A549 (cell line): ENCODE measurements around the gene RNU5D-1. TPM values are rescaled to one million over a fixed set of nuclear protein-coding genes. Genes with fewer than 3 reads are reported as not detected.

Experiments used
- ATAC-seq, 2 experiments: fragments of 200-7000 bp in 1 of 2; fragments of >200 bp in 1 of 2; cut with Nextera tagmentation in 1 of 2; cut with Tn5 transposase in 1 of 2; 3 replicates each; pipeline versions ENCODE4 v1.8.0 to v1.9.1; 2018 to 2020; ENCODE audit warnings: mild to moderate bottlenecking in 1 of 2, moderate library complexity in 1 of 2
- CTCF ChIA-PET: fragments of 300-600 bp; sonication (Branson Sonifier 250); formaldehyde crosslinking; extraction: SDS; loops from one replicate; lab custom pipeline; 2021; ENCODE audit warnings: antibody characterized with exemption, inconsistent platforms; lab: Yijun Ruan, JAX
- POLR2A ChIA-PET: fragments of 350-600 bp; formaldehyde crosslinking; extraction: SDS; loops from one replicate; lab custom pipeline; 2021; ENCODE audit warnings: antibody characterized with exemption, inconsistent platforms; lab: Yijun Ruan, JAX
- DNase-seq, 2 experiments: peaks; one replicate each; pipeline versions ENCODE4 v3.0.0 to v3.0.0-alpha.2; 2011 to 2016; ENCODE audit warnings: low read depth in 1 of 2, low spot score in 1 of 2
- FAIRE-seq: peaks from 2 replicates; lab custom pipeline; 2011; peaks lifted over from hg19 to GRCh38; lab: Jason Lieb, UNC
- H3K27ac ChIP-seq, 2 experiments: fragments of >200 bp; sonication (Bioruptor Twin); formaldehyde crosslinking; 3 replicates each; pipeline ENCODE4 v1.5.1; 2016 to 2017
- H3K4me1 ChIP-seq: fragments of >200 bp; sonication (Bioruptor Twin); formaldehyde crosslinking; 3 replicates; pipeline ENCODE4 v1.6.1; 2016
- H3K4me2 ChIP-seq: fragments of >200 bp; sonication (Bioruptor Twin); formaldehyde crosslinking; 3 replicates; pipeline ENCODE4 v1.6.1; 2016
- H3K4me3 ChIP-seq: fragments of >200 bp; sonication (Bioruptor Twin); formaldehyde crosslinking; 3 replicates; pipeline ENCODE4 v1.5.1; 2016
- H3K9me3 ChIP-seq: fragments of >200 bp; sonication (Bioruptor Twin); formaldehyde crosslinking; 3 replicates; pipeline ENCODE4 v1.6.1; 2016
- BCL3 ChIP-seq: fragments of >200 bp; sonication (Bioruptor Twin); formaldehyde crosslinking; IDR thresholded peaks from 3 replicates; pipeline ENCODE4 v1.6.1; 2016
- BHLHE40 ChIP-seq: IDR thresholded peaks from 2 replicates; pipeline ENCODE4 v1.6.1; 2012; ENCODE audit warnings: low read depth, low read length, inconsistent platforms
- CBX2 ChIP-seq: fragments of 200-600 bp; sonication (generic); IDR thresholded peaks from 2 replicates; pipeline ENCODE4 v1.6.1; 2016; ENCODE audit warnings: low read depth, mild to moderate bottlenecking, borderline replicate concordance
- CBX8 ChIP-seq: fragments of 200-600 bp; sonication (generic); IDR thresholded peaks from 2 replicates; pipeline ENCODE4 v1.6.1; 2016
- CEBPB ChIP-seq, 2 experiments: fragments of >200 bp in 1 of 2; sonication (Bioruptor Twin) in 1 of 2; formaldehyde crosslinking in 1 of 2; IDR thresholded peaks; 2 replicates each; pipeline ENCODE4 v1.6.1; 2012 to 2016
- CHD2 ChIP-seq: fragments of 150-350 bp; IDR thresholded peaks from 2 replicates; pipeline ENCODE4 v1.6.1; 2014; ENCODE audit warnings: low read length; ENCODE audit not compliant: partially characterized antibody
- EHF ChIP-seq: fragments of 250-450 bp; sonication (Bioruptor Pico); IDR thresholded peaks from 2 replicates; pipeline ENCODE4 v1.5.0; 2020; ENCODE audit warnings: mild to moderate bottlenecking
- ELK1 ChIP-seq: fragments of 150-350 bp; IDR thresholded peaks from 2 replicates; pipeline ENCODE4 v1.6.1; 2014; ENCODE audit warnings: low read depth, mild to moderate bottlenecking, low read length
- EP300 ChIP-seq, 2 experiments: fragments of >200 bp; sonication (Bioruptor Twin); formaldehyde crosslinking; IDR thresholded peaks; 2 replicates in 1 of 2; 3 replicates in 1 of 2; pipeline ENCODE4 v1.6.1; 2016 to 2017
- FOSB ChIP-seq: fragments of 250-450 bp; sonication (Bioruptor Pico); IDR thresholded peaks from 2 replicates; pipeline ENCODE4 v1.5.0; 2020; ENCODE audit warnings: mild to moderate bottlenecking, moderate library complexity
- FOSL2 ChIP-seq, 2 experiments: fragments of 450-650 bp in 1 of 2; fragments of >200 bp in 1 of 2; sonication (Bioruptor Twin) in 1 of 2; formaldehyde crosslinking; IDR thresholded peaks; 2 replicates each; pipeline versions ENCODE4 v1.5.0 to v1.6.1; 2016 to 2020; ENCODE audit warnings: mild to moderate bottlenecking in 1 of 2, moderate library complexity in 1 of 2
- FOXS1 ChIP-seq: fragments of 250-450 bp; sonication (Bioruptor Pico); IDR thresholded peaks from 2 replicates; pipeline ENCODE4 v1.5.0; 2020; ENCODE audit warnings: mild to moderate bottlenecking, moderate library complexity
- GATA3 ChIP-seq: IDR thresholded peaks from 2 replicates; pipeline ENCODE4 v1.6.1; 2012; ENCODE audit warnings: borderline replicate concordance
- HOXB13 ChIP-seq: fragments of 250-450 bp; sonication (Bioruptor Pico); IDR thresholded peaks from 2 replicates; pipeline ENCODE4 v1.5.0; 2020; ENCODE audit warnings: low read depth, mild to moderate bottlenecking, moderate library complexity
- HOXB5 ChIP-seq: fragments of 250-450 bp; sonication (Bioruptor Pico); IDR thresholded peaks from 2 replicates; pipeline ENCODE4 v1.5.0; 2020; ENCODE audit warnings: mild to moderate bottlenecking, moderate library complexity
- JUN ChIP-seq, 2 experiments: fragments of >200 bp; sonication (Bioruptor Twin); formaldehyde crosslinking; IDR thresholded peaks; 2 replicates in 1 of 2; 3 replicates in 1 of 2; pipeline ENCODE4 v1.6.1; 2016 to 2017
- KDM1A ChIP-seq: fragments of 200-600 bp; sonication (generic); IDR thresholded peaks from 2 replicates; pipeline ENCODE4 v1.6.1; 2016; ENCODE audit warnings: low read depth, mild to moderate bottlenecking
- KDM5A ChIP-seq: fragments of 200-600 bp; sonication (generic); IDR thresholded peaks from 2 replicates; pipeline ENCODE4 v1.6.1; 2016; ENCODE audit warnings: antibody characterized with exemption, mild to moderate bottlenecking
- MYC ChIP-seq: IDR thresholded peaks from 2 replicates; pipeline ENCODE4 v1.6.1; 2012; ENCODE audit warnings: mild to moderate bottlenecking, inconsistent platforms, low read length, improper control_type of control experiment, borderline replicate concordance
- PBX3 ChIP-seq: IDR thresholded peaks from 2 replicates; pipeline ENCODE4 v1.6.1; 2012
- RARB ChIP-seq: fragments of 250-450 bp; sonication (Bioruptor Pico); IDR thresholded peaks from 2 replicates; pipeline ENCODE4 v1.8.0; 2021; ENCODE audit warnings: mild to moderate bottlenecking, moderate library complexity
- SREBF2 ChIP-seq: fragments of 450-650 bp; IDR thresholded peaks from 2 replicates; pipeline ENCODE4 v1.6.1; 2014; ENCODE audit warnings: mild to moderate bottlenecking, moderate library complexity
- TFCP2L1 ChIP-seq: fragments of 250-450 bp; sonication (Bioruptor Pico); IDR thresholded peaks from 2 replicates; pipeline ENCODE4 v1.5.0; 2021; ENCODE audit warnings: mild to moderate bottlenecking
- ZC3H11A ChIP-seq: fragments of 450-650 bp; IDR thresholded peaks from 2 replicates; pipeline ENCODE4 v1.6.1; 2014; ENCODE audit warnings: antibody characterized with exemption, mild to moderate bottlenecking
- WGBS: methylation state at CpG from one replicate; pipeline ENCODE4 v1.1.6; 2017; ENCODE audit errors: missing lambda C conversion rate; 5-methylcytosine and 5-hydroxymethylcytosine counted together
- polyA plus RNA-seq, 4 experiments: library from polyadenylated mRNA; depleted of rRNA in 3 of 4; stranded (reverse); fragments of >200 nt; fragmentation: RNase III in 1 of 4; extraction: RNeasy Plus Mini Kit Qiagen cat#74134 plus additional on column Dnase treatment in 1 of 4; gene quantifications; 2 replicates in 3 of 4; 3 replicates in 1 of 4; pipeline ENCODE4 v1.2.3, GENCODE V29; 2011 to 2017

The RNU5D-1 gene
- polyA plus RNA-seq, 2 of the 4 experiments (the other 2 are of a cell fraction) = not detected

GRCh38 chr1:44688760-44689446 lies 42.1 kb downstream of the RNU5D-1 start:
- FAIRE-seq (no peak), ATAC-seq (no peak), DNase-seq (no peak)
- H3K4me1 ChIP-seq = peaks cover 9% of the 10 kb centered on the region; the same call in 2 of the 3 replicates
- no peak overlapping the region for H3K27ac ChIP-seq
- H3K4me3 ChIP-seq = no peak overlapping the region
- no peaks in the 10 kb centered on the region for H3K9me3 ChIP-seq
- 75% methylated on average over 12 of the region's 12 CpGs for WGBS
- ChIA-PET POLR2A (no interaction called here), CTCF (interaction anchor here (1.9 kb wide), 1 partner anchor 9 kb away, joined by 7 read pairs; no protein-coding TSS in a partner anchor)
- no peak overlapping the region for H3K4me2 ChIP-seq
- TF ChIP-seq GATA3 = no peak
- TF ChIP-seq FOSL2 (IDR thresholded peaks at IDR 0.05) = no peak
- TF ChIP-seq FOSL2 (CRISPR knock-in tag; IDR thresholded peaks at IDR 0.05) = no peak
- no peak for TF ChIP-seq BHLHE40
- TF ChIP-seq KDM5A = no peak
- TF ChIP-seq CBX2 = no peak
- TF ChIP-seq FOSB (CRISPR knock-in tag) = no peak

- DNase-seq = no peak
- no peak for FAIRE-seq
- TF ChIP-seq RARB (CRISPR knock-in tag) (no peak), TFCP2L1 (CRISPR knock-in tag) (no peak), JUN (IDR thresholded peaks at IDR 0.05) (no peak), KDM1A (no peak), HOXB13 (CRISPR knock-in tag) (no peak), CEBPB (IDR thresholded peaks at IDR 0.05) (no peak), PBX3 (no peak), ZC3H11A (no peak), CHD2 (no peak), FOXS1 (CRISPR knock-in tag) (no peak), ELK1 (no peak), HOXB5 (no peak), BCL3 (no peak), CBX8 (no peak), SREBF2 (no peak), EP300 (IDR thresholded peaks at IDR 0.05) (no peak), MYC (no peak), EHF (CRISPR knock-in tag) (no peak)
- ChIA-PET POLR2A (interaction anchor here (0.8 to 1.4 kb wide), 2 partner anchors 12 to 54 kb away, joined by 3 to 5 read pairs; partner anchors contain the start of genes ARMH1 and TMEM53), CTCF (no interaction called here)
- ATAC-seq = no peak
- WGBS = 96% methylated on average over 8 of the region's 8 CpGs
- H3K4me2 ChIP-seq = no peak overlapping the region
- no peak overlapping the region for H3K4me3 ChIP-seq
- peaks cover 9% of the 10 kb centered on the region; the same call in 2 of the 3 replicates for H3K4me1 ChIP-seq
- no peak overlapping the region for H3K27ac ChIP-seq
- no peaks in the 10 kb centered on the region for H3K9me3 ChIP-seq
Measured at GRCh38 chr1:44685881-44686280, 45.1 kb downstream of the RNU5D-1 start.
